Vagina (tissue), 2 donors: ENCODE measurements around the gene CDC20B.

Experiments
- POLR2AphosphoS5 ChIP-seq, 2 donors: sonication (generic); formaldehyde crosslinking; IDR thresholded peaks; one replicate each; pipeline ENCODE4 v1.9.0; 2017; ENCODE audit warnings: antibody characterized with exemption in 2 of 2, mild to moderate bottlenecking in 2 of 2, low read depth in 1 of 2; ENCODE audit not compliant: insufficient read depth in 1 of 2
- TF ChIP-seq, protein P1 (sequence below), 3 experiments: fragments of 450-650 bp in 2 of 3; fragments of 200-600 bp in 1 of 3; sonication (generic) in 1 of 3; IDR thresholded peaks; one replicate each; pipeline ENCODE4 v1.5.1; 2017 to 2019; ENCODE audit warnings: antibody characterized with exemption in 3 of 3, mild to moderate bottlenecking in 2 of 3, moderate library complexity in 2 of 3

DNA sequence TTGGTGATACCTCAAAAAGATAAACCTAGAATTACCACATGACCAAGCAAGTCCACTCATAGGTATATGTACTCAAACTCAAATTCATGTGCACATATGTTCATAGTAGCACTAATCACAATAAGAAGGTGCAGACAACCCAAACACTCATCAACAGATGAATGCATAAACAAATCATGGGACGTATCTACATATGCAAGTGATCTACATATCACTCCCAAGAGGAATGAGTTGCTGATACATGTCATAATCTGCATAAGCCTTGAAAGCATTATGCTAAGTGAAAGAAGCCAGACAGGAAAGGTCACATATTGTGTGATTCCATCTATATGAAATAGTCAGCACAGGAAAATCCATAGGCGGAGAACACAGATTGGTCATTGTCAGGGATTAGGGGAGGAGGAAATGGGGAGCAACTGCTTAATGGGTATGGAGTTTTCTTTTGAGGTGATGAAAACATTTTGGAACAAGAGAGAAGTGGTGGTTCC is 23.6 kb downstream of the CDC20B start:
- TF ChIP-seq, protein P1, sequence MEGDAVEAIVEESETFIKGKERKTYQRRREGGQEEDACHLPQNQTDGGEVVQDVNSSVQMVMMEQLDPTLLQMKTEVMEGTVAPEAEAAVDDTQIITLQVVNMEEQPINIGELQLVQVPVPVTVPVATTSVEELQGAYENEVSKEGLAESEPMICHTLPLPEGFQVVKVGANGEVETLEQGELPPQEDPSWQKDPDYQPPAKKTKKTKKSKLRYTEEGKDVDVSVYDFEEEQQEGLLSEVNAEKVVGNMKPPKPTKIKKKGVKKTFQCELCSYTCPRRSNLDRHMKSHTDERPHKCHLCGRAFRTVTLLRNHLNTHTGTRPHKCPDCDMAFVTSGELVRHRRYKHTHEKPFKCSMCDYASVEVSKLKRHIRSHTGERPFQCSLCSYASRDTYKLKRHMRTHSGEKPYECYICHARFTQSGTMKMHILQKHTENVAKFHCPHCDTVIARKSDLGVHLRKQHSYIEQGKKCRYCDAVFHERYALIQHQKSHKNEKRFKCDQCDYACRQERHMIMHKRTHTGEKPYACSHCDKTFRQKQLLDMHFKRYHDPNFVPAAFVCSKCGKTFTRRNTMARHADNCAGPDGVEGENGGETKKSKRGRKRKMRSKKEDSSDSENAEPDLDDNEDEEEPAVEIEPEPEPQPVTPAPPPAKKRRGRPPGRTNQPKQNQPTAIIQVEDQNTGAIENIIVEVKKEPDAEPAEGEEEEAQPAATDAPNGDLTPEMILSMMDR (IDR thresholded peaks at IDR 0.05) = no peak
- TF ChIP-seq POLR2AphosphoS5 (IDR thresholded peaks at IDR 0.05; ENCODE audit: insufficient read depth in 1 of 2, low read depth in 1 of 2) = no peak
